NB4 (cell line): ENCODE results near the gene AP1S3.

Source experiments
- POLR2A ChIP-seq: IDR thresholded peaks from 2 replicates; pipeline ENCODE4 v1.6.1; 2011; ENCODE audit warnings: mild to moderate bottlenecking; ENCODE audit not compliant: insufficient read length; ENCODE audit errors: extremely low read depth
- TF ChIP-seq, protein P1 (sequence below): IDR thresholded peaks from one replicate; pipeline ENCODE4 v1.5.1; 2012; ENCODE audit warnings: low read depth, low read length

DNA sequence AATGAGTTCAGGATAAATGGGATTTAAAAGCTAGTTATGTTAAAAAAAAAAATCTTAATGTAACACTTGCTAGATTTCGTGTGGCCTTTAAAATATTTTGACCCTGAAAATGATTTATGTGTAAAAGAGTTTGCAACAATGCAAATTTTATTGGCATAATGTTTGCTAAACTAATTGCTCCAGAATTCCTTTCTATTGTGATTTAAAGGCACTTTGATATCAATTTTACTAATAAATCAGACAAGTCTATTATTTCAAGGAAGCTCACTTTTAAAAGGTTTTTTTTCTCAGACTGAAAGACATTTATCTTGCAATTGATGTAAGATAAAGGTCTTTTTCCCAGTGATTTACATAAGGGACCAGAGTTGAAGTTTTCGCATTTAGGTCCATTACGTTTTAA is 17.5 kb downstream of the AP1S3 start:
- no peak for TF ChIP-seq POLR2A
- TF ChIP-seq, protein P1, sequence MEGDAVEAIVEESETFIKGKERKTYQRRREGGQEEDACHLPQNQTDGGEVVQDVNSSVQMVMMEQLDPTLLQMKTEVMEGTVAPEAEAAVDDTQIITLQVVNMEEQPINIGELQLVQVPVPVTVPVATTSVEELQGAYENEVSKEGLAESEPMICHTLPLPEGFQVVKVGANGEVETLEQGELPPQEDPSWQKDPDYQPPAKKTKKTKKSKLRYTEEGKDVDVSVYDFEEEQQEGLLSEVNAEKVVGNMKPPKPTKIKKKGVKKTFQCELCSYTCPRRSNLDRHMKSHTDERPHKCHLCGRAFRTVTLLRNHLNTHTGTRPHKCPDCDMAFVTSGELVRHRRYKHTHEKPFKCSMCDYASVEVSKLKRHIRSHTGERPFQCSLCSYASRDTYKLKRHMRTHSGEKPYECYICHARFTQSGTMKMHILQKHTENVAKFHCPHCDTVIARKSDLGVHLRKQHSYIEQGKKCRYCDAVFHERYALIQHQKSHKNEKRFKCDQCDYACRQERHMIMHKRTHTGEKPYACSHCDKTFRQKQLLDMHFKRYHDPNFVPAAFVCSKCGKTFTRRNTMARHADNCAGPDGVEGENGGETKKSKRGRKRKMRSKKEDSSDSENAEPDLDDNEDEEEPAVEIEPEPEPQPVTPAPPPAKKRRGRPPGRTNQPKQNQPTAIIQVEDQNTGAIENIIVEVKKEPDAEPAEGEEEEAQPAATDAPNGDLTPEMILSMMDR = no peak
